Esophagus squamous epithelium (tissue), 4 donors: ENCODE data around the gene SERGEF.

Experiments
- POLR2A ChIP-seq, 4 donors: fragments of 450-650 bp; IDR thresholded peaks; one replicate each; pipeline ENCODE4 v1.6.1; 2017; ENCODE audit warnings: antibody characterized with exemption in 4 of 4, mild to moderate bottlenecking in 4 of 4, moderate library complexity in 3 of 4
- TF ChIP-seq, protein P1 (sequence below), 6 experiments: fragments of 450-650 bp in 4 of 6; fragments of 200-600 bp in 2 of 6; sonication (generic) in 2 of 6; IDR thresholded peaks; one replicate each; pipeline ENCODE4 v1.5.1; 2016 to 2019; ENCODE audit warnings: antibody characterized with exemption in 6 of 6, mild to moderate bottlenecking in 4 of 6, moderate library complexity in 4 of 6

DNA sequence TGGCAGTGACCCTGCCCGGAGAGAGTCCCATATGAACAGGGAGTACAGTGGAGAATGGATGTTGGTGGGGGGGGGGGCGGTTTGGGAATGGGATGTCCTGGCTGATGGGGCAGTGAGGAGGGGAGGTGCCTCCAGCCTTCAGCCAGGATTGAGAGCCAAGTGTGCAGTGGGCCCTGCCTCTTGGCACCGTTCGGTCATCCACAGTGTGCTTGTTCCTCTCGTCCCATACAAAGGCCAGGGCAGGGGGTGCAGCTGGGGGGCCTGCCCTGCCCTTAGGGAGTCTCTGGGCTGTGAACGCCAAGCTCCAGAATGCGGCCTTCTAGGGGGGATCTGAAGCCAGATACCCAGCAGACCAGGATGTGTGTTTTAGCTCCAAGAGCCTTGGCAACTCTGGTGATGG, 244.3 kb downstream of the SERGEF start:
- TF ChIP-seq, protein P1, sequence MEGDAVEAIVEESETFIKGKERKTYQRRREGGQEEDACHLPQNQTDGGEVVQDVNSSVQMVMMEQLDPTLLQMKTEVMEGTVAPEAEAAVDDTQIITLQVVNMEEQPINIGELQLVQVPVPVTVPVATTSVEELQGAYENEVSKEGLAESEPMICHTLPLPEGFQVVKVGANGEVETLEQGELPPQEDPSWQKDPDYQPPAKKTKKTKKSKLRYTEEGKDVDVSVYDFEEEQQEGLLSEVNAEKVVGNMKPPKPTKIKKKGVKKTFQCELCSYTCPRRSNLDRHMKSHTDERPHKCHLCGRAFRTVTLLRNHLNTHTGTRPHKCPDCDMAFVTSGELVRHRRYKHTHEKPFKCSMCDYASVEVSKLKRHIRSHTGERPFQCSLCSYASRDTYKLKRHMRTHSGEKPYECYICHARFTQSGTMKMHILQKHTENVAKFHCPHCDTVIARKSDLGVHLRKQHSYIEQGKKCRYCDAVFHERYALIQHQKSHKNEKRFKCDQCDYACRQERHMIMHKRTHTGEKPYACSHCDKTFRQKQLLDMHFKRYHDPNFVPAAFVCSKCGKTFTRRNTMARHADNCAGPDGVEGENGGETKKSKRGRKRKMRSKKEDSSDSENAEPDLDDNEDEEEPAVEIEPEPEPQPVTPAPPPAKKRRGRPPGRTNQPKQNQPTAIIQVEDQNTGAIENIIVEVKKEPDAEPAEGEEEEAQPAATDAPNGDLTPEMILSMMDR (IDR thresholded peaks at IDR 0.05), result no peak
- no peak for TF ChIP-seq POLR2A (IDR thresholded peaks at IDR 0.05)
